PC-3 (cell line): Measurements from ENCODE around the gene EPB41L1.

Source experiments
- CTCF ChIP-seq: fragments of 300-600 bp; sonication (generic); conservative IDR thresholded peaks from 2 replicates; pipeline ENCODE4 v1.5.1; 2017; ENCODE audit warnings: antibody characterized with exemption, low read depth, mild to moderate bottlenecking, low read length
- EZH2 ChIP-seq: fragments of 300-600 bp; sonication (generic); IDR thresholded peaks from one replicate; pipeline ENCODE4 v1.6.1; 2017; ENCODE audit warnings: antibody characterized with exemption, mild to moderate bottlenecking, low read length; ENCODE audit not compliant: unreplicated experiment
- EZH2phosphoT487 ChIP-seq: fragments of 300-600 bp; sonication (generic); IDR thresholded peaks from 2 replicates; pipeline ENCODE4 v1.6.1; 2018; ENCODE audit warnings: mild to moderate bottlenecking, antibody characterized with exemption, low read length, borderline replicate concordance

GRCh38 chr20:36113036-36113435, 41.5 kb upstream of the EPB41L1 start:
- TF ChIP-seq CTCF, result no peak
- TF ChIP-seq EZH2, result no peak
- TF ChIP-seq EZH2phosphoT487, result no peak
